Measurements from ENCODE around the gene C16orf90.
A peak's percentile ranks its signal among the peaks of the same experiment; 100 is the strongest.
"Not testable (repeated sequence)": the region's sequence is repeated elsewhere in the genome, so short reads cannot be mapped to it uniquely, and the experiment has no call there.

The C16orf90 gene

DNA sequence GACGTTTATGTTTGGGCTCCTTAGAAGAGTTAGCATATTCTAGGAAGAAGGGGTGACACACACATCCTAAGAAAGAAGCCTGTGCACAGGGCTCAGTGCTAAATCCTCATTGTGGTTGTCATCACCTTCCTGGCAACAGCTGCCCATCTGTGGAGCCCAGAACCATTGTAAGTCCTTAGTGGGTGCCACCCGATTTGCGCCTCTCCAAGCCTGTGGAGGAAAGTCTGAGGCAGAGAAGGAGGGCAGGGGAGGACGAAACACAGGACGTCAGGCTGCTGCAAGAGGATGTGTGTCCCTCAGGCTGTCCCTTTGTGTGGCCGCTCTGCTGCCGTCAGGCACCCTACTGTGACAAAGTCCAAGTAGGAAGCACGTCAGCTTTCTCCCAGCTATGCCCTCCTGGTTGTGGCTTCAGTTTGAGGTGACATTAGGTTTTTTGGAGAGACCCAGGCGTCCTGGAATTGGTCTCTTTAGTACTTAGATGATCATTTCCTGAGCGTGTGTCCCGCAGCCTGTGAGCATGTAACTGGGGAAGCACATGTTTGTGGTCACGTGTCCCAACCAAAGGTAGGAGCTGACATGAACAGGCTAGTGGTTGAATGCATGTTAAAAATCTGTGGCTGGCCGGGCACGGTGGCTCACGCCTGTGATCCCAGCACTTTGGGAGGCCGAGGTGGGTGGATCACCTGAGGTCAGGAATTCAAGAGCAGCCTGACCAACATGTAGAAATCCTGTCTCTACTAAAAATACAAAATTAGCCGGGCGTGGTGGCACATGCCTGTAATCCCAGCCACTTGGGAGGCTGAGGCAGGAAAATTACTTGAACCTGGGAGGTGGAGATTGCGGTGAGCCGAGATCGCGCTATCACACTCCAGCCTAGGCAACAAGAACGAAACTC is 16.2 kb upstream of the C16orf90 start:
- DNase-seq, result no peak

DNA sequence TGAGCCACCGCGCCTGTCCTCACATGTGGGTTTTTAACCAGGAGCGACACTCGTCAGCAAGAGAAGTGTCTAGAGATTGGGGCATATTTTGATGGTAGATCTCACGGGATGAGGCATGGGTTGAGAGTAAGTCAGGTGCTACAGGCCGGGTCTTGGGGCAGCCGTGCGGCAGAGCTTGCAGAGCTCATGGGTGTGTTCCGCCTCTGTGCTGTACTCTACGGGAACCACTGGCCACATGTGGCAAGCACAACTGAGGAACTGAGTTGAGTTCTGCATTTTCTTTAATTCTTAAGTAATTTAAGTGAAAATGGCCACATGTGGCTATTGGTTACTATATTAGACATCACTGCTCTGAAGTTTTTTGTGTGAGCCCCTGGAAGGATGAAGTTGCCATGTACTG is 15.1 kb upstream of the C16orf90 start:
- DNase-seq, result no peak

DNA sequence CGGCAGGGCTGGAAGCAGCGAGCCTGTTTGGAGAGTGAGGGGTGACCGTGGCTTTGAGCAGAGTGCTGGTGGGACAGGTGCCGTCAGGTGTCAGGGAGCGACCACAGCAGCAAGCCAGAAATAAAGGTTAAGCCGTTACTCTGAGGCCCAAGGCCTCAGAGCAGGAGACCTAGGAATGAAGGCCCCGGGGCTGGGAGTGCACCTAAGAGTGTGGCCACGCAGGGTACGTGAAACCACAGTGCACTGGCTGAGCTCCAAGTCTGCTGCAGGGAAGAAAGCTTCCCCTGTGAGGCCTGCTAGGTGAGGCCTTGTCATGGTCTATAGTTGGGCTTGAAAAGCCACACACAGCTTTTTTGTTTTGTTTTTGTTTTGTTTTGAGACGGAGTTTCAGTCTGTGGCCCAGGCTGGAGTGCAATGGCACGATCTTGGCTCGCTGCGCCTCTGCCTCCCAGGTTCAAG is 14.2 kb upstream of the C16orf90 start:
- peak; percentile 78 for DNase-seq

DNA sequence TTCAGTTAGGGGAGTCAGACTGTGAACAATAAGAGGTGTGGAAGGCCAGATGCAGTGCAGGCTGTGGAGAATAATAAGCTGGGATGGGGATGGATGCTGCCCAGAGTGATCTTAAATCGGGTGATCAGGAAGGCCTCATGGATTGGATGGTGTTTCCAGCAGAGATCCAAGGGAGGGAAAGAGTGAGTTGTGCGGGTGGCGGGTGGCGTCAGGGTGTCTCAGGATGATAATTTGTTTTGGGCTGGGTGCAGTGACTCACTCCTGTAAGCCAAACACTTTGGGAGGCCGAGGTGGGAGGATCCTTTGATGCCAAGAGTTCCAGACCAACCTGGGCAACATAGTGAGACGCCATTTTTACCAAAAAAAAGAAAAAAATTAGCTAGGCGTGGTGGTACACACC is 13.4 kb upstream of the C16orf90 start:
- DNase-seq, result no peak

DNA sequence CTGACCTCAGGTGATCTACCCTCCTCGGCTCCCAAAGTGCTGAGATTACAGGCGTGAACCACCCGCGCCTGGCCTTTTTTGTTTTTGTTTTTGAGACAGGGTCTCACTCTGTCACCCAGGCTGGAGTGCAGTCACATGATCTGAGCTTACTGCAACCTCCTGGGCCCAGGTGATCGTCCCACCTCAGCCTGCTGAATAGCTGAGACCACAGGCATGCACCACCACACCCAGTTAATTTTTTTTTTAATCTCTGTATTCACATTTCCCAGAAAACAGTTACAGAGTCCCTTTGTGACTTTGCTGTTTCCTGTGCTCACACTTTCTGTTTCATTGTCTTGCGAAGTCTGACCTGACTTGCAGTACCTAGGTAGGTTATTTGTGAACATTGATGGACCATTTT is 8.2 kb upstream of the C16orf90 start:
- DNase-seq, result peak; percentile 82

DNA sequence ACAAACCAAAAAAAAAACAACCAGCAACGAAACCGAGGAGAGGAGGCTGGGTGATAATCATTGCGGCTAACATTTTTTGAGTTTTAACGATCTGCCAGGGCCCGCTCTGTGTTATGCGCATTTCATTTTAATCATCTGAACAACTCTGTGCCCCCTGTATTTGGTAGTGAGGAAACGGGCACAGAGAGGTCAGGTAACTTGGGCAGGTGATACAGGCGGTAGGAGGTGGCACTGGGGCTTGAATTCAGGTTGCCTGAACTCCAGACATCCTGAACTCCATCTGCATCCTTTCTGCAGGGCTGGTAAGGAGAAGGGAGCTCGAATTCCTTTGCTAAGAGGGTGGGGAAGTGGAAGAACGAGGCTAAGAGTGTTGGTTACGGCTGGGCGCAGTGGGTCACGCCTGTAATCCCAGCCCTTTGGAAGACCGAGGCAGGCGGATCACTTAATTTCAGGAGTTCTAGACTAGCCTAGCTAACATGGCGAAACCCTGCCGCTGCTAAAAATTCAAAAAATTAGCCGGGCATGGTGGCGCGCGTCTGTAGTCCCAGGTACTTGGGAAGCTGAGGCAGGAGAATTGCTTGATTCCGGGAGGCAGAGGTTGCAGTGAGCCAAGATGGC is 6.6 kb upstream of the C16orf90 start:
- no peak for DNase-seq

GRCh38 chr16:3501412-3501761 is 6.1 kb upstream of the C16orf90 start:
- DNase-seq, result not testable (repeated sequence)

- DNase-seq, result no peak
Observed at GRCh38 chr16:3498988-3499387, 3.7 kb upstream of the C16orf90 start.

- DNase-seq, result no peak
Observed at GRCh38 chr16:3497771-3498170, 2.5 kb upstream of the C16orf90 start.

DNA sequence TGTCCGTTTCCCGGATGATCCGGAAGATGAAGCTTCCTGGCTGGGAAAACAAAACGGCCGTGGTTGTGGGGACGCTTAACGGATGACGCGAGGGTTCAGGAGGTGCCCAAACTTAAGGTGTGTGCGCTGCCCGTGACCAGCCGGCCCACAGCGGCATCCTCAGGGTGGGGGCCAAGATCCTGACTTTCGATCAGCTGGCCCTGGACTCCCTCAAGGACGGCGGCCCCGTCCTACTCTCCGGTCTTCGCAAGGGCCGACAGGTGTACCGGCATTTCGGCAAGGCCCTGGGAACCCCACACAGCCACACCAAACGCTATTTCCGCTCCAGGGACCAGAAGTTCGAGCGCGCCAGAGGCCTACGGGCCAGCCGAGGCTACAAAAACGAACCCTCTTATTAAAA is 1.1 kb upstream of the C16orf90 start:
- no peak for DNase-seq

GRCh38 chr16:3494386-3494973 is 809 bp downstream of the C16orf90 start:
- no peak for DNase-seq

DNA sequence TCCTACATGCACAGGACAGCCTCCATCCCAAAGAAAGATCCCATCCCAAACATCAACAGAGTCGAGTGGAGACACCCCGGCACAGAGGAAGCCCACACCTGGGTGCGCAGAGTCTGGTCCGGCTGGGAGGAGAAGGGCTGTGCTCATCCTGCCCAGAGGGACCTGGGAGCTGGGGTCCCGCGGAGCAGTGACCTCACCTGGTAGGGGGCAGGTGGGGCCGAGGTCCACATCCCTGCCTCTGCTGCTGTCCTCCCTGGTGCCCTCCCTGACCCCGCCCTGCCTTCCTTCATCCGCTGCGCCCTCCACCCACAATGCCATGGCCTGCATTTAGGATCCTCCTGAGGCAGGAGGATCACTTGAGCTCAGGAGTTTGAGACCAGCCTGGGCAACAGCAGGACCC is 2.9 kb downstream of the C16orf90 start:
- no peak for DNase-seq

DNA sequence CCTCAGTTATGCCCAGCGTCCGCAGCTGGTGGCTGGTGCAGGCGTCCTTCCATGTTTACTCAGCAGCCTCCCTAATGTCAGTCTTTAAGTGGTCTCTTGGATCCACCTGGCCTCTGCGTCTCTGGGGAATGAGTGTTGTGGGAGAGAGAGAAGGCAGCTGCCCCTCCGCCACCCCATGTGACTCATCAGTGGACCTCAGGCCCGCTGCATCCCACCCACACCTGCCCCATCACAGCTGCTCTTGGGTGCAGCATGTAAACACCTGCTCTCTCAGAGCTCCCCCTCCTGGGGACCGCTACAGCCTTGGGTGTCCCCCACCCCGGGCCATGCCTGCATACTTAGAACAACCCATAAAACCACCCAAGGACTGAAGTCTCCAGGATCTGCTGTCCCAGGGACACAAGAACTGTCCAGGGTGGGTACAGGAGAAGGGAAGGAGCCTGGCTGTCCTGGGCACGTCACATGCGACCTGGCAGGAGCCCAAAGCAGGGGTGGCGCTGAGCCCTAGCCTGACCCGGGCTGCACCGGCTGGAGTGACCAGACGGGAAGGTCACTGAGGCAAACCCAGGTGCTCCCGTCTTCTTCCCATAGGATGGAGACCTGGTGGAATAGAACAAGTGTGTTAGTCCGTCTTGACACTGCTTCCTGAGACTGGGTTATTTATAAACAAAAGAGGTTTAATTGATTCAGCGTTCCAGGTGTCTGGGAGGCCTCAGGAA is 4.2 kb downstream of the C16orf90 start:
- no peak for DNase-seq

- DNase-seq, result no peak
Observed at GRCh38 chr16:3488801-3489200, 6.5 kb downstream of the C16orf90 start.

- no peak for DNase-seq
Observed at GRCh38 chr16:3487521-3488410, 7.5 kb downstream of the C16orf90 start.

- no peak for DNase-seq
Observed at GRCh38 chr16:3486506-3487215, 8.6 kb downstream of the C16orf90 start.

- DNase-seq, result no peak
Observed at GRCh38 chr16:3485821-3486505, 9.3 kb downstream of the C16orf90 start.

- no peak for DNase-seq
Observed at GRCh38 chr16:3485097-3485745, 10.1 kb downstream of the C16orf90 start.

- DNase-seq, result no peak
Observed at GRCh38 chr16:3484318-3485096, 10.8 kb downstream of the C16orf90 start.

Measured in CD4-positive, alpha-beta T cell treated with Interleukin-10 for 1 hour (primary cell).